SK-N-SH treated with all-trans-retinoic acid at 6 μM for 48 hours (cell line): ENCODE results near the gene TJP3.

Source experiments
- ARNTL ChIP-seq: fragments of 450-650 bp; formaldehyde crosslinking; IDR thresholded peaks from 2 replicates; pipeline ENCODE4 v1.5.0; 2020; ENCODE audit warnings: low read depth, mild to moderate bottlenecking, moderate library complexity, borderline replicate concordance
- CSDC2 ChIP-seq: fragments of 250-450 bp; sonication (Bioruptor Pico); IDR thresholded peaks from 2 replicates; pipeline ENCODE4 v1.5.0; 2020; ENCODE audit warnings: mild to moderate bottlenecking, moderate library complexity
- TCF4 ChIP-seq: fragments of 250-450 bp; sonication (Bioruptor Pico); IDR thresholded peaks from 2 replicates; pipeline ENCODE4 v1.8.0; 2021; ENCODE audit warnings: mild to moderate bottlenecking, moderate library complexity, borderline replicate concordance
- TSHZ2 ChIP-seq: fragments of 250-450 bp; sonication (Bioruptor Pico); IDR thresholded peaks from 2 replicates; pipeline ENCODE4 v1.5.0; 2020; ENCODE audit warnings: mild to moderate bottlenecking, moderate library complexity
- ZFP3 ChIP-seq: fragments of 250-450 bp; sonication (Bioruptor Pico); IDR thresholded peaks from 2 replicates; pipeline ENCODE4 v1.5.0; 2020; ENCODE audit warnings: mild to moderate bottlenecking, moderate library complexity
- ZFP30 ChIP-seq: fragments of 450-650 bp; formaldehyde crosslinking; IDR thresholded peaks from 2 replicates; pipeline ENCODE4 v1.5.0; 2022; ENCODE audit warnings: mild to moderate bottlenecking, moderate library complexity
- ZNF565 ChIP-seq: fragments of 450-650 bp; formaldehyde crosslinking; conservative IDR thresholded peaks from 2 replicates; pipeline ENCODE4 v1.5.0; 2020; ENCODE audit warnings: low read depth, mild to moderate bottlenecking, moderate library complexity
- ZNF70 ChIP-seq: fragments of 450-650 bp; formaldehyde crosslinking; IDR thresholded peaks from 2 replicates; pipeline ENCODE4 v1.5.0; 2020; ENCODE audit warnings: mild to moderate bottlenecking, moderate library complexity
- ZNF8 ChIP-seq: fragments of 450-650 bp; formaldehyde crosslinking; IDR thresholded peaks from 2 replicates; pipeline ENCODE4 v1.5.0; 2020; ENCODE audit warnings: mild to moderate bottlenecking, moderate library complexity
- TF ChIP-seq, protein P1 (sequence below): fragments of 250-450 bp; sonication (Bioruptor Pico); IDR thresholded peaks from 2 replicates; pipeline ENCODE4 v1.8.0; 2020; ENCODE audit warnings: mild to moderate bottlenecking, moderate library complexity, borderline replicate concordance
- TF ChIP-seq, protein P2 (sequence below): fragments of 250-450 bp; sonication (Bioruptor Pico); IDR thresholded peaks from 2 replicates; pipeline ENCODE4 v1.5.1; 2021; ENCODE audit warnings: mild to moderate bottlenecking, moderate library complexity
- TF ChIP-seq, protein P3 (sequence below): fragments of 250-450 bp; sonication (Bioruptor Pico); IDR thresholded peaks from 2 replicates; pipeline ENCODE4 v1.5.1; 2020; ENCODE audit warnings: low read depth, mild to moderate bottlenecking, moderate library complexity

DNA sequence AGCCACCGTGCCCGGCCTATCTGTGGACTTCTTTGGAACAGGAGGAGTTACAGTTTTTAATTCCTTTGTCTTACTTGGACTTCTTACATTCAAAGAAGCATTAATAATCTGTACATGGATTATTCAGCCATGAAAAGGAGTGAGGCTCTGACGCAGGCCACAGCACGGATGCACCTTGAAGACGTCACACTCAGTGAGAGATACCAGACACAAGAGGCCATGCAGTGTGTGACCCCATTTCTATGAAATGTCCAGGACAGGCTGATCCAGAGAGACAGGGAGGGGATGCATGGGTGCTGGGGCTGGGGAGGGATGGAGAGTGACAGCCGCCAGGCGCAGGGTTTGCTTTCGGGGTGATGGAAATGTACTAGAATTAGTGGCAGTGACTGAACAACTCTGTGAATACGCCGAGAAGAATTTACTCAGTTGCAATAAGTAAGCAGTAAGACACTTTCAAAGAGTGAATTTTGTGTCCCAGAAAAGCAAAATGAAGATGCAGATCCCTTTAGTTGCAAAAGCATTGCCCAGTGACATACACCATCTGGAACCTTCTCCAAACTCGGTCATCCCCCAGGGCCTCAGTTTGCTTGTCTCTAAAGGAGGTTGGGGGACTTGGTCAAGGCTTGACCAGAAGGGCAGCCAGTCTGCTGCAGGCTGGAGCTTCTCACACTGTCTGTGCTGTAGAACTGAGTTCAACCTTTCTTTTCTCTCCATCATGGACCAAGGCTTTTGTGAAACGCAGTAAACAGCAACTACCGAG is 33.2 kb upstream of the TJP3 start:
- TF ChIP-seq TSHZ2 (no peak), ZNF8 (no peak), ZFP3 (no peak), ZNF565 (CRISPR knock-in tag) (no peak), TCF4 (CRISPR knock-in tag) (no peak), ZFP30 (CRISPR knock-in tag) (no peak), ARNTL (CRISPR knock-in tag) (no peak), CSDC2 (no peak), ZNF70 (CRISPR knock-in tag) (no peak)
- TF ChIP-seq, protein P1, sequence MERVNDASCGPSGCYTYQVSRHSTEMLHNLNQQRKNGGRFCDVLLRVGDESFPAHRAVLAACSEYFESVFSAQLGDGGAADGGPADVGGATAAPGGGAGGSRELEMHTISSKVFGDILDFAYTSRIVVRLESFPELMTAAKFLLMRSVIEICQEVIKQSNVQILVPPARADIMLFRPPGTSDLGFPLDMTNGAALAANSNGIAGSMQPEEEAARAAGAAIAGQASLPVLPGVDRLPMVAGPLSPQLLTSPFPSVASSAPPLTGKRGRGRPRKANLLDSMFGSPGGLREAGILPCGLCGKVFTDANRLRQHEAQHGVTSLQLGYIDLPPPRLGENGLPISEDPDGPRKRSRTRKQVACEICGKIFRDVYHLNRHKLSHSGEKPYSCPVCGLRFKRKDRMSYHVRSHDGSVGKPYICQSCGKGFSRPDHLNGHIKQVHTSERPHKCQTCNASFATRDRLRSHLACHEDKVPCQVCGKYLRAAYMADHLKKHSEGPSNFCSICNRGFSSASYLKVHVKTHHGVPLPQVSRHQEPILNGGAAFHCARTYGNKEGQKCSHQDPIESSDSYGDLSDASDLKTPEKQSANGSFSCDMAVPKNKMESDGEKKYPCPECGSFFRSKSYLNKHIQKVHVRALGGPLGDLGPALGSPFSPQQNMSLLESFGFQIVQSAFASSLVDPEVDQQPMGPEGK (CRISPR knock-in tag) = no peak
- TF ChIP-seq, protein P2, sequence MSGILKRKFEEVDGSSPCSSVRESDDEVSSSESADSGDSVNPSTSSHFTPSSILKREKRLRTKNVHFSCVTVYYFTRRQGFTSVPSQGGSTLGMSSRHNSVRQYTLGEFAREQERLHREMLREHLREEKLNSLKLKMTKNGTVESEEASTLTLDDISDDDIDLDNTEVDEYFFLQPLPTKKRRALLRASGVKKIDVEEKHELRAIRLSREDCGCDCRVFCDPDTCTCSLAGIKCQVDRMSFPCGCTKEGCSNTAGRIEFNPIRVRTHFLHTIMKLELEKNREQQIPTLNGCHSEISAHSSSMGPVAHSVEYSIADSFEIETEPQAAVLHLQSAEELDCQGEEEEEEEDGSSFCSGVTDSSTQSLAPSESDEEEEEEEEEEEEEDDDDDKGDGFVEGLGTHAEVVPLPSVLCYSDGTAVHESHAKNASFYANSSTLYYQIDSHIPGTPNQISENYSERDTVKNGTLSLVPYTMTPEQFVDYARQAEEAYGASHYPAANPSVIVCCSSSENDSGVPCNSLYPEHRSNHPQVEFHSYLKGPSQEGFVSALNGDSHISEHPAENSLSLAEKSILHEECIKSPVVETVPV (CRISPR knock-in tag) = no peak
- TF ChIP-seq, protein P3, sequence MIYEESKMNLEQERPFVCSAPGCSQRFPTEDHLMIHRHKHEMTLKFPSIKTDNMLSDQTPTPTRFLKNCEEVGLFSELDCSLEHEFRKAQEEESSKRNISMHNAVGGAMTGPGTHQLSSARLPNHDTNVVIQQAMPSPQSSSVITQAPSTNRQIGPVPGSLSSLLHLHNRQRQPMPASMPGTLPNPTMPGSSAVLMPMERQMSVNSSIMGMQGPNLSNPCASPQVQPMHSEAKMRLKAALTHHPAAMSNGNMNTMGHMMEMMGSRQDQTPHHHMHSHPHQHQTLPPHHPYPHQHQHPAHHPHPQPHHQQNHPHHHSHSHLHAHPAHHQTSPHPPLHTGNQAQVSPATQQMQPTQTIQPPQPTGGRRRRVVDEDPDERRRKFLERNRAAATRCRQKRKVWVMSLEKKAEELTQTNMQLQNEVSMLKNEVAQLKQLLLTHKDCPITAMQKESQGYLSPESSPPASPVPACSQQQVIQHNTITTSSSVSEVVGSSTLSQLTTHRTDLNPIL (CRISPR knock-in tag) = no peak
